Activated naive CD4-positive, alpha-beta T cell treated with anti-CD3 and anti-CD28 coated beads for 36 hours (primary cell): ENCODE results near the gene WDR77. TPM values are rescaled to one million over a fixed set of nuclear protein-coding genes. Genes with fewer than 3 reads are reported as not detected.

Experiments used
- CTCF ChIA-PET: fragments of 350-600 bp; sonication (Branson Sonifier 250); formaldehyde crosslinking; loops from one replicate; lab custom pipeline; 2021; ENCODE audit warnings: antibody characterized with exemption; lab: Charles Lee
- DNase-seq: peaks from one replicate; pipeline ENCODE4 v3.0.0-alpha.2; 2020
- H3K27ac Mint-ChIP-seq: one replicate; pipeline ENCODE4 v1.8.0; 2021; ENCODE audit warnings: mild to moderate bottlenecking, mixed read lengths
- H3K27me3 Mint-ChIP-seq: one replicate; pipeline ENCODE4 v1.8.0; 2021; ENCODE audit warnings: low read depth, mixed read lengths
- H3K36me3 Mint-ChIP-seq: one replicate; pipeline ENCODE4 v1.8.0; 2021; ENCODE audit warnings: low read depth, mixed read lengths
- H3K4me1 Mint-ChIP-seq: one replicate; pipeline ENCODE4 v1.8.0; 2021; ENCODE audit warnings: low read depth, mixed read lengths
- H3K4me3 Mint-ChIP-seq: one replicate; pipeline ENCODE4 v1.8.0; 2021; ENCODE audit warnings: mild to moderate bottlenecking, moderate library complexity, mixed read lengths
- H3K9me3 Mint-ChIP-seq: one replicate; pipeline ENCODE4 v1.8.0; 2021; ENCODE audit warnings: mixed read lengths
- intact Hi-C: fragments of 100-400 bp; cut with micrococcal nuclease; formaldehyde crosslinking; loops from one replicate; pipeline ENCODE4 v1.15.1; 2023
- total RNA-seq, 2 experiments: library from RNA; stranded (reverse); gene quantifications; one replicate each; pipeline ENCODE4 v1.2.3, GENCODE V29; 2021

WDR77 gene
- total RNA-seq, 2 experiments from 2014 or later = 43.1 to 48.8 TPM

GRCh38 chr1:111468717-111469100 is 19.7 kb upstream of the WDR77 start:
- Mint-ChIP-seq H3K36me3 (peaks cover 8% of the 10 kb centered on the region), H3K4me3 (no peak overlapping the region), H3K27me3 (no peaks in the 10 kb centered on the region), H3K27ac (no peak overlapping the region), H3K9me3 (no peaks in the 10 kb centered on the region), H3K4me1 (peaks cover 14% of the 10 kb centered on the region)
- intact Hi-C loops = no loop called here
- CTCF ChIA-PET = interaction anchor here (0.7 to 1.3 kb wide), 2 partner anchors 39 to 345 kb away, joined by 4 read pairs; no protein-coding TSS in a partner anchor
- DNase-seq = no peak

GRCh38 chr1:111467865-111468716 is 19.0 kb upstream of the WDR77 start:
- Mint-ChIP-seq H3K27me3 (no peaks in the 10 kb centered on the region), H3K4me1 (peaks cover 15% of the 10 kb centered on the region), H3K4me3 (no peak overlapping the region), H3K36me3 (peaks cover 12% of the 10 kb centered on the region), H3K27ac (no peak overlapping the region), H3K9me3 (no peaks in the 10 kb centered on the region)
- intact Hi-C loops = no loop called here
- CTCF ChIA-PET = interaction anchor here (1.3 kb wide), 1 partner anchor 40 kb away, joined by 4 read pairs; no protein-coding TSS in a partner anchor
- no peak for DNase-seq

- peaks cover 15% of the 10 kb centered on the region for H3K4me1 Mint-ChIP-seq
- no peaks in the 10 kb centered on the region for H3K27me3 Mint-ChIP-seq
- no peaks in the 10 kb centered on the region for H3K9me3 Mint-ChIP-seq
- CTCF ChIA-PET = interaction anchor here (1.4 kb wide), 2 partner anchors 9 to 10 kb away, joined by 3 to 6 read pairs; no protein-coding TSS in a partner anchor
- H3K4me3 Mint-ChIP-seq = no peak overlapping the region
- H3K27ac Mint-ChIP-seq = no peak overlapping the region
- H3K36me3 Mint-ChIP-seq = peaks cover 17% of the 10 kb centered on the region
- DNase-seq = no peak
- intact Hi-C loops = no loop called here
Observed at GRCh38 chr1:111466480-111466879, 17.4 kb upstream of the WDR77 start.

GRCh38 chr1:111465754-111466153 is 16.7 kb upstream of the WDR77 start:
- H3K27ac Mint-ChIP-seq = no peak overlapping the region
- peaks cover 15% of the 10 kb centered on the region for H3K4me1 Mint-ChIP-seq
- H3K36me3 Mint-ChIP-seq = peaks cover 19% of the 10 kb centered on the region
- no peak for DNase-seq
- H3K27me3 Mint-ChIP-seq = no peaks in the 10 kb centered on the region
- H3K4me3 Mint-ChIP-seq = no peak overlapping the region
- no peaks in the 10 kb centered on the region for H3K9me3 Mint-ChIP-seq
- intact Hi-C loops = no loop called here
- CTCF ChIA-PET = interaction anchor here (0.8 to 1.4 kb wide), 4 partner anchors 10 to 196 kb away, joined by 3 to 6 read pairs (median 3); partner anchors contain the start of genes ADORA3 and TMIGD3

- no peaks in the 10 kb centered on the region for H3K9me3 Mint-ChIP-seq
- CTCF ChIA-PET = interaction anchor here (1.0 to 1.3 kb wide), 2 partner anchors 10 to 21 kb away, joined by 3 to 4 read pairs; no protein-coding TSS in a partner anchor
- DNase-seq = no peak
Observed at GRCh38 chr1:111463029-111463683, 14.1 kb upstream of the WDR77 start.

GRCh38 chr1:111462370-111463028 is 13.4 kb upstream of the WDR77 start:
- Mint-ChIP-seq H3K9me3 (no peaks in the 10 kb centered on the region), H3K4me3 (no peak overlapping the region), H3K27me3 (no peaks in the 10 kb centered on the region), H3K36me3 (peaks cover 31% of the 10 kb centered on the region), H3K4me1 (peaks cover 7% of the 10 kb centered on the region), H3K27ac (no peak overlapping the region)
- CTCF ChIA-PET = interaction anchor here (1.0 to 1.3 kb wide), 2 partner anchors 9 to 20 kb away, joined by 3 to 4 read pairs; no protein-coding TSS in a partner anchor
- intact Hi-C loops = no loop called here
- no peak for DNase-seq

More at GRCh38 chr1:111463029-111463683, 14.1 kb upstream of the WDR77 start:
- H3K27ac Mint-ChIP-seq = no peak overlapping the region
- intact Hi-C loops = no loop called here
- peaks cover 28% of the 10 kb centered on the region for H3K36me3 Mint-ChIP-seq
- peaks cover 14% of the 10 kb centered on the region for H3K4me1 Mint-ChIP-seq
- no peaks in the 10 kb centered on the region for H3K27me3 Mint-ChIP-seq
- H3K4me3 Mint-ChIP-seq = no peak overlapping the region

DNA sequence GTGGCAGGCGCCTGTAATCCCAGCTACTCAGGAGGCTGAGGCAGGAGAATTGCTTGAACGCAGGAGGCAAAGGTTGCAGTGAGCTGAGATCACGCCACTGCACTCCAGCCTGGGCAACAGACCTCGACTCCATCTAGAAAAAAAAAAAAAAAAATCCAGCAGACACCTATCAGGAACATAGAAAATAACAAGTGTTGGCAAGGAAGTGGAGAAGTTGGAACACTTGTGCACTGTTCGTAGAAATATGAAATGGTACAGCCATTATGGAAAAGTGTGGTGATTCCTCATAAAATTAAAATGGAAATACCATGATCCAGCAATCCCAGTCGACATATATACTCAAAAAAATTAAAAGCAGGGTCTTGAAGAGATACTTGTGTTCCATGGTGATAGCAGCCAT is 12.7 kb upstream of the WDR77 start:
- DNase-seq = no peak
- intact Hi-C loops = no loop called here
- H3K4me3 Mint-ChIP-seq = no peak overlapping the region
- H3K4me1 Mint-ChIP-seq = peaks cover 8% of the 10 kb centered on the region
- H3K27me3 Mint-ChIP-seq = no peaks in the 10 kb centered on the region
- CTCF ChIA-PET = no interaction called here
- no peaks in the 10 kb centered on the region for H3K9me3 Mint-ChIP-seq
- no peak overlapping the region for H3K27ac Mint-ChIP-seq
- peaks cover 33% of the 10 kb centered on the region for H3K36me3 Mint-ChIP-seq

DNA sequence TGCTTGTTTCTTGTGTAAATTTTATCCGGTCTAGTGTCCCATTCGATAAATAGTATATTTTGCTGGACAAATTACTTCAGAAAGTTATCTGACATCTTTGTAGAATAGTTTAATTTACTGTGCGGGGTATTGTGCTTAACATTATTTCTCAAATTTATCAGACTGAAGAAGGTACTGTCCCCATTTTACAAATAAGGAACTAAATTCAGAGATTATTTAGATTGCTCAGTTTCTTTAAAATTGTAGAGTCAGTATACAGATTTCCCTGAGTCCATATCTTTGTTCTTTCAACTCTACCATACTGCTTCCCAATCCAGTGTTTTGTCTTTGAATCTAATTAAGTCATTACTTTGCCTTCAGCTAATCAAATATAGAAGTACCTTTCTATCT is 6.6 kb upstream of the WDR77 start:
- no peak for DNase-seq
- H3K36me3 Mint-ChIP-seq = peaks cover 50% of the 10 kb centered on the region
- intact Hi-C loops = no loop called here

DNA sequence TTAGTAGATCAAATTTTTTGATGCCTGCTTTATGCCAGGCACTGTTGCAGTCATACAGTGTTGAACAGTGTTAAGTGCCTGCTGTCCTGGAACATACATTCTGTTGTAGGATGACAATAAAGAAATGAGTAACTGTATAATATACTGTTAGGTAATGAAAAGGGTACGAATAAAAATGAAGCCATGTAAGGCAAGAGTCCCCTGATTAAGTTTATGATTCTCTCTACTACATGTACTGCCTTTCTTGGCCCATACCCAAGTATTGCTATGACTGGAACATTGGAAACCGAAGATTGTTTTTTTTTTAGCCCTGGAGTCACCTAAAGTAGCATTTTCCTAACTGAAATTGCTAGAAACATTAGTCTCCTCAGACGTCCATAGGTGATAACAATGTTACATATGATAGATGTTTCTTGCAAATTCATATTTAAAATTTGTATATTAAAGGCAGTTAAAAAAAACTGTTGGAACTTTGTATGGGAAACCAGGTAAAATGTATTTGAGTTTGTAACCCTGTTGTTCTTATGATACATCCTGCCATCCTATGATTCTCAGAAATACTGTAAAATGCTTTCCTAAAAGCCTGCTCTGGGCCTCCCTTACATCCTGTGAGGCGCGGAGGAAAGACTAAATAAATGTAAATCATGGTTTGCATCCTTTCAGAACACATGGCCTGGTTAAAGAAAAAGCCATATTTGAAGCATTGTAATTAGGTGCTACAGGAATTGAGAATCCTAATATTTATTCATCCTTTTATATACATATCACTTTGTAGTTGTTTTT is 6.0 kb upstream of the WDR77 start:
- CTCF ChIA-PET = interaction anchor here (1.6 kb wide), 1 partner anchor 16 kb away, joined by 5 read pairs; no protein-coding TSS in a partner anchor
- no peaks in the 10 kb centered on the region for H3K27me3 Mint-ChIP-seq
- no peaks in the 10 kb centered on the region for H3K9me3 Mint-ChIP-seq
- intact Hi-C loops = no loop called here
- H3K4me3 Mint-ChIP-seq = peak overlapping the region; percentile 6
- H3K36me3 Mint-ChIP-seq = peaks cover 50% of the 10 kb centered on the region
- DNase-seq = peak; percentile 48
- peaks cover 60% of the 10 kb centered on the region for H3K4me1 Mint-ChIP-seq
- H3K27ac Mint-ChIP-seq = peak overlapping the region; percentile 46

More for the DNA sequence above, 6.6 kb upstream of the WDR77 start:
- Mint-ChIP-seq H3K27ac (no peak overlapping the region), H3K4me3 (no peak overlapping the region), H3K27me3 (no peaks in the 10 kb centered on the region), H3K4me1 (peaks cover 56% of the 10 kb centered on the region), H3K9me3 (no peaks in the 10 kb centered on the region)
- CTCF ChIA-PET = no interaction called here

DNA sequence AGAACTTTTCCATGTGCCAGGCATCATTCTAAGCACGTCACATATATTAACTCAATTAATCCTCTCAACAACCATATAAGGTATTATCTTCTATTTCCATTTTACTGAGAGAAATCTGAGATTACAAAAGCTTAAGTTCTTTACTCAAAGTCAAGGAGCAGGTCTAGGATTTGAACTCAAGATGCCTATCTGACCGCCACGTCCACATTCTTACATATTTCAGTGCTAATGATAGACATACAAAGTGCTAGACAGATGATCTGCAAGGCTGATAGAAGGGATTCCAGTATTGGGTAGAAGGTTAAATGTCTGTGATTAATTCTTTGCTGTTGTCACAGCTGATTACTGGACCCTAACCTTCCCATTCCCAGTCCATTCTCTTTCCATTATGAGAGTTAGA is 4.7 kb upstream of the WDR77 start:
- peaks cover 54% of the 10 kb centered on the region for H3K36me3 Mint-ChIP-seq
- peaks cover 62% of the 10 kb centered on the region for H3K4me1 Mint-ChIP-seq
- intact Hi-C loops = no loop called here
- no peaks in the 10 kb centered on the region for H3K9me3 Mint-ChIP-seq
- H3K4me3 Mint-ChIP-seq = no peak overlapping the region
- no peak for DNase-seq
- H3K27ac Mint-ChIP-seq = no peak overlapping the region
- no peaks in the 10 kb centered on the region for H3K27me3 Mint-ChIP-seq
- CTCF ChIA-PET = interaction anchor here (0.6 to 1.6 kb wide), 6 partner anchors 9 to 338 kb away, joined by 3 to 8 read pairs (median 4); partner anchors contain the start of gene C1orf162

DNA sequence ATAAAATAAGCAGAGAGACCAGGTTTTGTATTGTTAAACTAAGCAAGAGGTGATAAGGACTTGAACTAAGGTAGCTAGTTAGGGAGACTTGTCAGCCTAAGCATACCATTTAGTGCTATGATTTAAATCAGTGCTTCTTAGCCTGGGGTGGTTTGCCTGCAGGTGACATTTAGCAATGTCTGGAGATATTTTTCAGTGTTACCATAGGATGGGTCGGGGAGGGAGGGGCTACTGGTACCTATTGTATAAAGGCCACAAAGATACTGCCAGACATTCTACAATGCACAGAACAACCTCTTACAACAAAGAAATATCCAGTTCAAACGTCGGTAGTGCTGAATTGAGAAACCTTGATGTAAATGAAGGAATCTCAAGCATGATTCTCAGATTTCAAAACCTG is 3.5 kb upstream of the WDR77 start:
- Mint-ChIP-seq H3K27me3 (no peaks in the 10 kb centered on the region), H3K4me3 (no peak overlapping the region), H3K4me1 (peaks cover 70% of the 10 kb centered on the region), H3K9me3 (no peaks in the 10 kb centered on the region), H3K36me3 (peaks cover 49% of the 10 kb centered on the region), H3K27ac (no peak overlapping the region)
- DNase-seq = no peak
- intact Hi-C loops = no loop called here
- CTCF ChIA-PET = interaction anchor here (0.6 to 1.5 kb wide), 7 partner anchors 10 to 299 kb away, joined by 3 to 8 read pairs (median 4); partner anchors contain the start of gene C1orf162
